Epithelial cell of esophagus (primary cell): ENCODE measurements around the gene MNAT1.
"Not testable (repeated sequence)": the region's sequence is repeated elsewhere in the genome, so short reads cannot be mapped to it uniquely, and the experiment has no call there.

Experiments
- DNase-seq: peaks from one replicate; pipeline ENCODE4 v3.0.0; 2010; ENCODE audit warnings: low read depth
- H3K4me3 ChIP-seq: 2 replicates; pipeline ENCODE4 v1.5.1; 2011; ENCODE audit warnings: mild to moderate bottlenecking, low read length, control low read depth
- TF ChIP-seq, protein P1 (sequence below): IDR thresholded peaks from 2 replicates; pipeline ENCODE4 v1.5.1; 2011; ENCODE audit warnings: low read depth, mild to moderate bottlenecking, low read length, control low read depth, inconsistent platforms; ENCODE audit not compliant: insufficient read depth; ENCODE audit errors: missing control alignments

Gene MNAT1

DNA sequence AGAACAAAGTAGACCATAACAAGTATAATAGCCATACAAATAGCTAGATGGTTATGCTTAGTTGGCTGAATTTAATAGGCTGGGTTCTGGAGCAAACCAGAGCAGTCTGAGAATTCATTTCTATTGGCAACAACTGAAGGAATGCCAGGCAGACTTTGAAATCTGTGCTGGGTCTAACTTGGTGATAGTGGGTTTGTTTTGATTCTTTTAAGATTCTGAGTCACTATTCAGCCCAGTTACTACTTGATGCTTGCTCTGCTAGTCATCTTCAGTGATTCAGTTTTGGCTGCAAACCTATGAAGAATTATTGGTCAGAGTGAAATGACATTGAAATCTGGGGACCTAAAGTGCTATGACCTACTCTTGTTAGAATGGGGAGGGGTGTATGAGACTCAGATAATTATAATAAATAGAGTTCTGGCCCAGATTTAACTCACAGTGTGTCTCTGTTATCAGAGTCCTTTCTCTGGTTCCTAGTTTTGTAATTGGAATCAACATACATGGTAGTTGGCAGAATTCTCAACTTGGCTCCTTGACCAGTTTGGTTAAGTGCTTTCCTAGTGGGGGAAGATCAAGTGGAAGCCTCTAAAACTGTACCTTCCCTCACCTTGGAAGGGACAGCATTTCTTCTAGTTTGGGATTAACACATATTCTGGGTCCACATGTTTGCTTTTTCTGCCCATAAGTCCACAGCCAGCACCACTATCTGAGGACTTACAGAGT lies 43.5 kb downstream of the MNAT1 start:
- no peak overlapping the region for H3K4me3 ChIP-seq
- TF ChIP-seq, protein P1, sequence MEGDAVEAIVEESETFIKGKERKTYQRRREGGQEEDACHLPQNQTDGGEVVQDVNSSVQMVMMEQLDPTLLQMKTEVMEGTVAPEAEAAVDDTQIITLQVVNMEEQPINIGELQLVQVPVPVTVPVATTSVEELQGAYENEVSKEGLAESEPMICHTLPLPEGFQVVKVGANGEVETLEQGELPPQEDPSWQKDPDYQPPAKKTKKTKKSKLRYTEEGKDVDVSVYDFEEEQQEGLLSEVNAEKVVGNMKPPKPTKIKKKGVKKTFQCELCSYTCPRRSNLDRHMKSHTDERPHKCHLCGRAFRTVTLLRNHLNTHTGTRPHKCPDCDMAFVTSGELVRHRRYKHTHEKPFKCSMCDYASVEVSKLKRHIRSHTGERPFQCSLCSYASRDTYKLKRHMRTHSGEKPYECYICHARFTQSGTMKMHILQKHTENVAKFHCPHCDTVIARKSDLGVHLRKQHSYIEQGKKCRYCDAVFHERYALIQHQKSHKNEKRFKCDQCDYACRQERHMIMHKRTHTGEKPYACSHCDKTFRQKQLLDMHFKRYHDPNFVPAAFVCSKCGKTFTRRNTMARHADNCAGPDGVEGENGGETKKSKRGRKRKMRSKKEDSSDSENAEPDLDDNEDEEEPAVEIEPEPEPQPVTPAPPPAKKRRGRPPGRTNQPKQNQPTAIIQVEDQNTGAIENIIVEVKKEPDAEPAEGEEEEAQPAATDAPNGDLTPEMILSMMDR: no peak
- peak; percentile 71 for DNase-seq

DNA sequence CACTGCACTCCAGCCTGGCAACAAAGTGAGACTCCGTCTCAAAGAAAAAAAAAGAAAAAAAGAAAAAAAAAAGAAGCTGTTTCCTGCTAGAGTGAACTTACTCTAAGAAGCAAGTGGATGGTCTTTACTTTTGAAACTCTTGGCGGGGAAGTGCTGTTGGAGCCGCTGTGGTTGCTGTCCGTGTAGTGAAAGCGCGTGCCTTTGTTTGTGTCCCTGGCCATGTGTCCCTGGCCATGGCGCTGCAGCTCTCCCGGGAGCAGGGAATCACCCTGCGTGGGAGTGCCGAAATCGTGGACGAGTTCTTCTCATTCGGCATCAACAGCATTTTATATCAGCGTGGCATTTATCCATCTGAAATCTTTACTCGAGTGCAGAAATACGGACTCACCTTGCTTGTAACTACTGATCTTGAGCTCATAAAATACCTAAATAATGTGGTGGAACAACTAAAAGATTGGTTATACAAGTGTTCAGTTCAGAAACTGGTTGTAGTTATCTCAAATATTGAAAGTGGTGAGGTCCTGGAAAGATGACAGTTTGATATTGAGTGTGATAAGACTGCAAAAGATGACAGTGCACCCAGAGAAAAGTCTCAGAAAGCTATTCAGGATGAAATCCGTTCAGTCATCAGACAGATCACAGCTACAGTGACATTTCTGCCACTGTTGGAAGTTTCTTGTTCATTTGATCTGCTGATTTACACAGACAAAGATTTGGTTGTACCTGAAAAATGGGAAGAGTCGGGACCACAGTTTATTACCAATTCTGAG lies 45.4 kb downstream of the MNAT1 start:
- DNase-seq, H3K4me3 ChIP-seq: not testable (repeated sequence)

DNA sequence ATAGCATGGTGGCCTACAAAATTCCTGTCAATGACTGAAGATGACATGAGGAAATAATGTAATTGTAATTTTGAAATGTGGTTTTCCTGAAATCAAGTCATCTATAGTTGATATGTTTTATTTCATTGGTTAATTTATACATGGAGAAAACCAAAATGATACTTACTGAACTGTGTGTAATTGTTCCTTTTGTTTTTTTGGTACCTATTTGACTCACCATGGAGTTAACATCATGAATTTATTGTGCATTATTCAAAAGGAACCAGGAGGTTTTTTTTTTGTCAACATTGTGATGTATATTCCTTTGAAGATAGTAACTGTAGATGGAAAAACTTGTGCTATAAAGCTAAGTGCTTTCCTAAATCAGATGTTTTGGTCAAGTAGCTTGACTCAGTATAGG lies 46.0 kb downstream of the MNAT1 start:
- not testable (repeated sequence) for DNase-seq, H3K4me3 ChIP-seq

DNA sequence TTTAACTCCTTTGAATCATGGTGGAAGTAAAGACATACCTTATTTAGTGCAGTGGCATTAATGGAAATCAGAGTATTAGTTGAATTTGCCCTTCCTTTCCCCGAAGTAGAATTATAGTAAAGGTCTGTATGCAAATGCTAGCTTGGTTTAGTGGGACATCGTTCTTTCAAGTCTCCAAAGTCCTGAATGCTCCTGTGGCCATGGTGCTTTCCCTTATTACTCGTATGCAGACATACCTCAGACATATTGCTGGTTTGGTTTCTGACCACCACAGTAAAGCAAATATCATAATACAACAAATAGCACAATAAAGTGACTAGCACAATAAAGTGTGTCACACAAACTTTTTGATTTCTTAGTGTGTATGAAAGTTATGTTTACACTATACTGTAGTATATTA lies 52.3 kb downstream of the MNAT1 start:
- TF ChIP-seq, protein P1: no peak
- no peak overlapping the region for H3K4me3 ChIP-seq
- DNase-seq: no peak

DNA sequence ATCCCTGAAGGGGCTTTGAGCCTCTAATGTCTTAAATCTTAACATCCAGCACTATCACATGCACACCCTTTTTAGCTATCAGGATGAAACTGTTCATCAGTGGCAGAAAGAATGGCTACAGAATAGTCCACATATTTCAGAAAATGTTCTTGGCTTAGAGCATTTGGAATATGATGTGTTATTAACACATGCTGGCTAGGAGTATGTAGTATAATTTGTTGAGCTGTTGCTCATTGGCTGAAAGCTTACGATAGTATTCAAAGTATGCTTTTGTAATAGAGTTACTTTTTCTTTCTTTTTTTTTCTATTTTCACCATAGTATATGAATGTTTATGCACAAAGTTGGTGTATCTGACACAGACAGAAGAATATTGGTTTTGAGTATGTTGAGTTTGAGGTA lies 55.1 kb downstream of the MNAT1 start:
- DNase-seq: no peak
- no peak overlapping the region for H3K4me3 ChIP-seq
- TF ChIP-seq, protein P1: no peak

DNA sequence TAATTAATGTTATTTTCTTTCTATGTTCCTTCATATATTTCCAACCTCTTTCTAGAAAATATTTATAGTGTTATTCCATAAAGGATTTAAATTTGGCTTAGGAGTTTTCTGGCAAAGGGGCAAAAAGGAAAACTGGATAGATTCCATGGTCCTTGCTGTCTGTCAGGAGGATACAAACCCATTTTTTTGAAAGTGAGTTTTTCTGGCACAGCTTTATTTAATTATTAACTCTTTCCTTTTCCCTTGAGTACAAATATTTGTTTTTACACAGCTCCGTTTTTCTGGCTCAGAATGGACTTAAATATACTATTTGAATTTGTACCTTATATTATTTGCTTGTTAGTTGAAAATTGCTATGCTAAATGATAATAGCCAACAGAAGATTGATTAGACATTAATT lies 56.3 kb downstream of the MNAT1 start:
- TF ChIP-seq, protein P1: no peak
- no peak overlapping the region for H3K4me3 ChIP-seq
- DNase-seq: no peak

DNA sequence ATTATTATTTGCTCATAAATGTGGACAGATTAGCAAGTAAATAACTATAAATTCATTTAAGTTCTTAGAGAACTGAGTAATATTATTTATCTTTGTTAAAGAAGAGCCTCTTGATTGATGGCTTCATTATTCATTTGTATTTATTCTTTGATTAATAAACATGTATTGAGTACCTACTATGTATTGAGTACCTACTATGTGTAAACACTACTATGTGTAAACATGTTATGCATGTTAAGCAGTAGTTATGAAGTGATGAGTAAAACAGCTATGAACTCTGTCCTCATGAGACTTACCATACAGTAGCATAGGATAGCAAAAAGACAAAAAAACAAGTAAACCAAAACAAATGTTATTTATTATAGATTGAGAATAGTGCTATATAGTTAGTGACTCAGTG lies 61.9 kb downstream of the MNAT1 start:
- TF ChIP-seq, protein P1: no peak
- no peak for DNase-seq
- no peak overlapping the region for H3K4me3 ChIP-seq

DNA sequence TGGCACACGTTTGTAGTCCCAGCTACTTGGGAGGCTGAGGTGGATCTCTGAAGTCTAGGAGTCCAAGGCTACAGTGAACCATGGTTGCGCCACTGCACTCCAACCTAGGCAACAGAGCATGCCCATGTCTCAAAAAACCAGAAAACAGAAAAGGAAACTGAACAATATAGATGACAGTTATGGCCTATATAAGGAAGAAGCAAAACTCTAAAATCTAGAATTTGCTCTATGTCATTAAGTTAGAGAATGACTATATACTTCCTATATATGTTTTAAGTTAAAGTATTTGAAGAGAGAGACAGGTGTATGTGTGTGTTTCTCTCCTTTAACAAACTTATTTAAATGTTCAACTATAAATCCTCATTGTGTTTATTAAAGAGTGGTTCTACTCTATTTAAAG lies 65.8 kb downstream of the MNAT1 start:
- no peak for DNase-seq
- no peak overlapping the region for H3K4me3 ChIP-seq
- TF ChIP-seq, protein P1: no peak
